Astrocyte (in vitro differentiated cells and primary cell): Measurements from ENCODE around the gene SMIM9.

ENCODE experiments used
- CTCF ChIP-seq: IDR thresholded peaks from 2 replicates; pipeline ENCODE4 v1.5.1; 2011; ENCODE audit warnings: low read depth, mild to moderate bottlenecking, inconsistent platforms, low read length, moderate library complexity; ENCODE audit not compliant: insufficient read depth
- EZH2 ChIP-seq: IDR thresholded peaks from 2 replicates; pipeline ENCODE4 v1.6.1; 2012; ENCODE audit warnings: mild to moderate bottlenecking, low read length, inconsistent platforms; ENCODE audit not compliant: insufficient read depth

- TF ChIP-seq CTCF (no peak), EZH2 (no peak)
Measured at GRCh38 chrX:154824638-154825037, 9.8 kb downstream of the SMIM9 start.
